Measurements from ENCODE around the gene LHX1. TPM values are rescaled to one million over a fixed set of nuclear protein-coding genes. Genes with fewer than 3 reads are reported as not detected.

The LHX1 gene
- total and polyA plus RNA-seq, 2 of the 8 experiments (the other 6 are each of a cell fraction or from before 2014, with no cell fraction given): 0.26 to 0.93 TPM

DNA sequence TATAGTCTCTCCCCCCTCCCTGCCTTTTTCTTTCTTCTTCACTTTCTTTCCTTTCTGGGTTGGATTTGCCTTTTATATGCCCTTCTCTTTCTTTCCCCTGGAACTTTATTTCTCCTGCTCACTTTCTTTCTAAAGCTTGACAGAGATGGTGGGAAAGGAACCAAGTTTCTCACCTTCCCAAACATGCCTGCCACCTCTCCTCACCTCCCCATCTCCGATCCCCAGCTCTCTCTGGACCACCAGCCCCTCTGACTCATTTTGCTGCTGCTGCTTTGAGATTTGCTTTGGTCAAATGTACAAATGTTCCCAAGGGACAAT, 6.7 kb upstream of the LHX1 start:
- Histone ChIP-seq H3K4ac (replicated peaks; ENCODE audit: insufficient read length, low read depth, low read length) (no peak overlapping the region), H3K9me3 (ENCODE audit: insufficient read depth in 2 of 2, low read depth in 1 of 2, low read length in 1 of 2) (no peaks in the 10 kb centered on the region), H4K8ac (ENCODE audit: extremely low read depth, insufficient read depth, low read length) (no peak overlapping the region), H4K20me1 (replicated peaks in 1 of 2; ENCODE audit: control insufficient read depth in 1 of 2, insufficient read depth in 2 of 2, low read length in 2 of 2) (peaks cover 6 to 11% of the 10 kb centered on the region in 2 experiments), H3K27ac (ENCODE audit: low read depth, low read length) (no peak overlapping the region), H3K79me2 (ENCODE audit: control insufficient read depth in 1 of 2, insufficient read depth in 2 of 2, low read length in 2 of 2) (no peaks in the 10 kb centered on the region), H2BK5ac (ENCODE audit: low read depth, low read length) (no peak overlapping the region), H3K4me3 (ENCODE audit: extremely low read depth in 1 of 4, insufficient read depth in 2 of 4, low read depth in 3 of 4, low read length in 4 of 4) (no peak overlapping the region), H4K91ac (replicated peaks; ENCODE audit: insufficient read length, low read length) (no peak overlapping the region), H3K23ac (ENCODE audit: insufficient read length) (no peak overlapping the region), H3K18ac (ENCODE audit: extremely low read depth, low read length) (no peak overlapping the region), H3K14ac (ENCODE audit: insufficient read length) (no peak overlapping the region), H3K27me3 (replicated peaks in 1 of 4; ENCODE audit: control insufficient read depth in 3 of 4, extremely low read depth in 1 of 4, insufficient read depth in 3 of 4, low read length in 3 of 4) (peaks cover 60 to 80% (median 74%) of the 10 kb centered on the region in 4 experiments), H2AK5ac (ENCODE audit: low read depth, low read length) (no peak overlapping the region), H2BK15ac (ENCODE audit: low read length) (no peak overlapping the region), H3K4me2 (ENCODE audit: insufficient read depth in 1 of 2, low read depth in 2 of 2, low read length in 2 of 2) (no peak overlapping the region; a peak in 1 of 4 replicates), H3K56ac (replicated peaks; ENCODE audit: insufficient read length, low read depth, low read length) (no peak overlapping the region), H3K23me2 (ENCODE audit: low read depth, low read length) (peaks cover 14% of the 10 kb centered on the region; the same call in 1 of the 2 replicates), H4K5ac (ENCODE audit: insufficient read length, low read depth, low read length) (no peak overlapping the region), H2BK20ac (ENCODE audit: low read length) (no peak overlapping the region), H3K4me1 (replicated peaks in 1 of 4; ENCODE audit: control insufficient read depth in 3 of 4, insufficient read depth in 4 of 4, low read length in 3 of 4) (peaks cover 19 to 71% (median 42%) of the 10 kb centered on the region in 4 experiments), H3K79me1 (ENCODE audit: low read depth, low read length) (no peaks in the 10 kb centered on the region), H2BK12ac (ENCODE audit: low read depth, low read length) (no peak overlapping the region), H3K9ac (replicated peaks in 1 of 4; ENCODE audit: extremely low read depth in 1 of 4, low read depth in 3 of 4, low read length in 3 of 4) (no peak overlapping the region), H2BK120ac (replicated peaks; ENCODE audit: low read depth, low read length) (no peak overlapping the region), H2AFZ (ENCODE audit: low read length) (no peak overlapping the region), H3K36me3 (ENCODE audit: control insufficient read depth in 2 of 4, insufficient read depth in 4 of 4, low read length in 3 of 4) (peaks cover 0 to 2% (median 0%) of the 10 kb centered on the region in 4 experiments; a peak in 1 of 8 replicates)
- DNase-seq (ENCODE audit: low read depth in 1 of 2, low spot score in 2 of 2) (no peak), FAIRE-seq (no peak)
- 80% methylated on average over 1 of the region's 1 CpG; no CpG with 5 or more reads in 1 of the 2 experiments for WGBS, 2 experiments (ENCODE audit: extremely low coverage in 1 of 2, insufficient coverage in 1 of 2, insufficient read length in 1 of 2, insufficient replicate concordance in 2 of 2, low coverage in 1 of 2, low lambda C conversion rate in 2 of 2, missing lambda C conversion rate in 1 of 2)
- POLR2A ChIA-PET (ENCODE audit: partially characterized antibody): interaction anchor here (1.1 to 5.5 kb wide), 3 partner anchors 13 to 19 kb away, joined by 3 to 45 read pairs (median 3); no protein-coding TSS in a partner anchor
- CTCF ChIA-PET (ENCODE audit: partially characterized antibody): interaction anchor here (0.8 to 2.0 kb wide), 7 partner anchors 11 to 117 kb away, joined by 3 to 6 read pairs (median 3); no protein-coding TSS in a partner anchor
- TF ChIP-seq ASH2L (IDR thresholded peaks at IDR 0.05; ENCODE audit: low read length) (no peak), SUZ12 (IDR thresholded peaks at IDR 0.05; ENCODE audit: low read length) (no peak), BCL11A (IDR thresholded peaks at IDR 0.05; ENCODE audit: low read depth in 2 of 2, low read length in 2 of 2) (no peak), JUN (IDR thresholded peaks at IDR 0.05; ENCODE audit: low read depth, low read length) (no peak), MAFK (IDR thresholded peaks at IDR 0.05; ENCODE audit: low read depth, low read length) (no peak), JUND (IDR thresholded peaks at IDR 0.05; ENCODE audit: low read length) (no peak)
- TF ChIP-seq, protein P1, sequence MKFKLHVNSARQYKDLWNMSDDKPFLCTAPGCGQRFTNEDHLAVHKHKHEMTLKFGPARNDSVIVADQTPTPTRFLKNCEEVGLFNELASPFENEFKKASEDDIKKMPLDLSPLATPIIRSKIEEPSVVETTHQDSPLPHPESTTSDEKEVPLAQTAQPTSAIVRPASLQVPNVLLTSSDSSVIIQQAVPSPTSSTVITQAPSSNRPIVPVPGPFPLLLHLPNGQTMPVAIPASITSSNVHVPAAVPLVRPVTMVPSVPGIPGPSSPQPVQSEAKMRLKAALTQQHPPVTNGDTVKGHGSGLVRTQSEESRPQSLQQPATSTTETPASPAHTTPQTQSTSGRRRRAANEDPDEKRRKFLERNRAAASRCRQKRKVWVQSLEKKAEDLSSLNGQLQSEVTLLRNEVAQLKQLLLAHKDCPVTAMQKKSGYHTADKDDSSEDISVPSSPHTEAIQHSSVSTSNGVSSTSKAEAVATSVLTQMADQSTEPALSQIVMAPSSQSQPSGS (IDR thresholded peaks at IDR 0.05; ENCODE audit: low read length): no peak
- TF ChIP-seq, protein P2, sequence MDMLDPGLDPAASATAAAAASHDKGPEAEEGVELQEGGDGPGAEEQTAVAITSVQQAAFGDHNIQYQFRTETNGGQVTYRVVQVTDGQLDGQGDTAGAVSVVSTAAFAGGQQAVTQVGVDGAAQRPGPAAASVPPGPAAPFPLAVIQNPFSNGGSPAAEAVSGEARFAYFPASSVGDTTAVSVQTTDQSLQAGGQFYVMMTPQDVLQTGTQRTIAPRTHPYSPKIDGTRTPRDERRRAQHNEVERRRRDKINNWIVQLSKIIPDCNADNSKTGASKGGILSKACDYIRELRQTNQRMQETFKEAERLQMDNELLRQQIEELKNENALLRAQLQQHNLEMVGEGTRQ (IDR thresholded peaks at IDR 0.05; ENCODE audit: low read length): no peak
- TF ChIP-seq, protein P3, sequence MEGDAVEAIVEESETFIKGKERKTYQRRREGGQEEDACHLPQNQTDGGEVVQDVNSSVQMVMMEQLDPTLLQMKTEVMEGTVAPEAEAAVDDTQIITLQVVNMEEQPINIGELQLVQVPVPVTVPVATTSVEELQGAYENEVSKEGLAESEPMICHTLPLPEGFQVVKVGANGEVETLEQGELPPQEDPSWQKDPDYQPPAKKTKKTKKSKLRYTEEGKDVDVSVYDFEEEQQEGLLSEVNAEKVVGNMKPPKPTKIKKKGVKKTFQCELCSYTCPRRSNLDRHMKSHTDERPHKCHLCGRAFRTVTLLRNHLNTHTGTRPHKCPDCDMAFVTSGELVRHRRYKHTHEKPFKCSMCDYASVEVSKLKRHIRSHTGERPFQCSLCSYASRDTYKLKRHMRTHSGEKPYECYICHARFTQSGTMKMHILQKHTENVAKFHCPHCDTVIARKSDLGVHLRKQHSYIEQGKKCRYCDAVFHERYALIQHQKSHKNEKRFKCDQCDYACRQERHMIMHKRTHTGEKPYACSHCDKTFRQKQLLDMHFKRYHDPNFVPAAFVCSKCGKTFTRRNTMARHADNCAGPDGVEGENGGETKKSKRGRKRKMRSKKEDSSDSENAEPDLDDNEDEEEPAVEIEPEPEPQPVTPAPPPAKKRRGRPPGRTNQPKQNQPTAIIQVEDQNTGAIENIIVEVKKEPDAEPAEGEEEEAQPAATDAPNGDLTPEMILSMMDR (IDR thresholded peaks at IDR 0.05; ENCODE audit: control extremely low read depth in 1 of 3, insufficient read depth in 1 of 3, low read depth in 1 of 3, low read length in 3 of 3): no peak

Data from H1 (cell line).